Measurements from ENCODE around the gene C14orf119.
"Not testable (repeated sequence)": the region's sequence is repeated elsewhere in the genome, so short reads cannot be mapped to it uniquely, and the experiment has no call there.

The C14orf119 gene

GRCh38 chr14:23107620-23108019 is 12.3 kb downstream of the C14orf119 start:
- H3K27me3 ChIP-seq (ENCODE audit: control insufficient read depth, insufficient read depth, low read length) = peaks cover 27% of the 10 kb centered on the region
- peaks cover 14% of the 10 kb centered on the region for H3K4me1 ChIP-seq (ENCODE audit: control insufficient read depth, insufficient read depth, low read length)
- H3K9me3 ChIP-seq (ENCODE audit: control insufficient read depth, insufficient read depth, low read length); H3K36me3 ChIP-seq (ENCODE audit: control insufficient read depth, insufficient read depth, low read length); H3K9ac ChIP-seq (ENCODE audit: low read depth, low read length); H3K4me3 ChIP-seq (ENCODE audit: low read depth, low read length): not testable (repeated sequence)

- peaks cover 29% of the 10 kb centered on the region for H3K27me3 ChIP-seq (ENCODE audit: control insufficient read depth, insufficient read depth, low read length)
- H3K36me3 ChIP-seq (ENCODE audit: control insufficient read depth, insufficient read depth, low read length) = not testable (repeated sequence)
These were observed 12.9 kb downstream of the C14orf119 start for GRCh38 chr14:23108169-23108568.

GRCh38 chr14:23109769-23110168 is 14.5 kb downstream of the C14orf119 start:
- Histone ChIP-seq H3K27me3 (ENCODE audit: control insufficient read depth, insufficient read depth, low read length) (peaks cover 24% of the 10 kb centered on the region), H3K9me3 (ENCODE audit: control insufficient read depth, insufficient read depth, low read length) (no peaks in the 10 kb centered on the region), H3K9ac (ENCODE audit: low read depth, low read length) (no peak overlapping the region), H3K4me1 (ENCODE audit: control insufficient read depth, insufficient read depth, low read length) (peaks cover 18% of the 10 kb centered on the region), H3K36me3 (ENCODE audit: control insufficient read depth, insufficient read depth, low read length) (no peaks in the 10 kb centered on the region), H3K4me3 (ENCODE audit: low read depth, low read length) (no peak overlapping the region)

More at GRCh38 chr14:23108169-23108568, 12.9 kb downstream of the C14orf119 start:
- H3K4me1 ChIP-seq (ENCODE audit: control insufficient read depth, insufficient read depth, low read length) = peaks cover 14% of the 10 kb centered on the region
- not testable (repeated sequence) for H3K4me3 ChIP-seq (ENCODE audit: low read depth, low read length); H3K9me3 ChIP-seq (ENCODE audit: control insufficient read depth, insufficient read depth, low read length); H3K9ac ChIP-seq (ENCODE audit: low read depth, low read length)

GRCh38 chr14:23110579-23111365 is 15.5 kb downstream of the C14orf119 start:
- no peaks in the 10 kb centered on the region for H3K36me3 ChIP-seq (ENCODE audit: control insufficient read depth, insufficient read depth, low read length)

GRCh38 chr14:23112359-23113178 is 17.3 kb downstream of the C14orf119 start:
- Histone ChIP-seq H3K4me3 (ENCODE audit: low read depth, low read length) (no peak overlapping the region), H3K4me1 (ENCODE audit: control insufficient read depth, insufficient read depth, low read length) (peaks cover 12% of the 10 kb centered on the region), H3K27me3 (ENCODE audit: control insufficient read depth, insufficient read depth, low read length) (peaks cover 27% of the 10 kb centered on the region), H3K9me3 (ENCODE audit: control insufficient read depth, insufficient read depth, low read length) (no peaks in the 10 kb centered on the region), H3K9ac (ENCODE audit: low read depth, low read length) (no peak overlapping the region), H3K36me3 (ENCODE audit: control insufficient read depth, insufficient read depth, low read length) (no peaks in the 10 kb centered on the region)

More at GRCh38 chr14:23110579-23111365, 15.5 kb downstream of the C14orf119 start:
- Histone ChIP-seq H3K9me3 (ENCODE audit: control insufficient read depth, insufficient read depth, low read length) (no peaks in the 10 kb centered on the region), H3K27me3 (ENCODE audit: control insufficient read depth, insufficient read depth, low read length) (peaks cover 27% of the 10 kb centered on the region), H3K9ac (ENCODE audit: low read depth, low read length) (no peak overlapping the region), H3K4me3 (ENCODE audit: low read depth, low read length) (no peak overlapping the region), H3K4me1 (ENCODE audit: control insufficient read depth, insufficient read depth, low read length) (peaks cover 12% of the 10 kb centered on the region)

GRCh38 chr14:23113431-23114119 is 18.3 kb downstream of the C14orf119 start:
- no peak overlapping the region for H3K4me3 ChIP-seq (ENCODE audit: low read depth, low read length)
- peaks cover 12% of the 10 kb centered on the region for H3K4me1 ChIP-seq (ENCODE audit: control insufficient read depth, insufficient read depth, low read length)
- peaks cover 27% of the 10 kb centered on the region for H3K27me3 ChIP-seq (ENCODE audit: control insufficient read depth, insufficient read depth, low read length)
- no peaks in the 10 kb centered on the region for H3K9me3 ChIP-seq (ENCODE audit: control insufficient read depth, insufficient read depth, low read length)
- no peak overlapping the region for H3K9ac ChIP-seq (ENCODE audit: low read depth, low read length)
- no peaks in the 10 kb centered on the region for H3K36me3 ChIP-seq (ENCODE audit: control insufficient read depth, insufficient read depth, low read length)

GRCh38 chr14:23114120-23114458 is 18.8 kb downstream of the C14orf119 start:
- H3K9me3 ChIP-seq (ENCODE audit: control insufficient read depth, insufficient read depth, low read length) = no peaks in the 10 kb centered on the region
- no peak overlapping the region for H3K4me3 ChIP-seq (ENCODE audit: low read depth, low read length)
- H3K9ac ChIP-seq (ENCODE audit: low read depth, low read length) = no peak overlapping the region
- no peaks in the 10 kb centered on the region for H3K36me3 ChIP-seq (ENCODE audit: control insufficient read depth, insufficient read depth, low read length)
- peaks cover 27% of the 10 kb centered on the region for H3K27me3 ChIP-seq (ENCODE audit: control insufficient read depth, insufficient read depth, low read length)
- peaks cover 12% of the 10 kb centered on the region for H3K4me1 ChIP-seq (ENCODE audit: control insufficient read depth, insufficient read depth, low read length)

GRCh38 chr14:23114669-23115038 is 19.3 kb downstream of the C14orf119 start:
- Histone ChIP-seq H3K36me3 (ENCODE audit: control insufficient read depth, insufficient read depth, low read length) (no peaks in the 10 kb centered on the region), H3K9me3 (ENCODE audit: control insufficient read depth, insufficient read depth, low read length) (no peaks in the 10 kb centered on the region), H3K4me3 (ENCODE audit: low read depth, low read length) (no peak overlapping the region), H3K9ac (ENCODE audit: low read depth, low read length) (no peak overlapping the region), H3K27me3 (ENCODE audit: control insufficient read depth, insufficient read depth, low read length) (peaks cover 27% of the 10 kb centered on the region), H3K4me1 (ENCODE audit: control insufficient read depth, insufficient read depth, low read length) (peaks cover 12% of the 10 kb centered on the region)

GRCh38 chr14:23115039-23115731 is 19.9 kb downstream of the C14orf119 start:
- H3K4me1 ChIP-seq (ENCODE audit: control insufficient read depth, insufficient read depth, low read length) = peaks cover 17% of the 10 kb centered on the region
- no peak overlapping the region for H3K9ac ChIP-seq (ENCODE audit: low read depth, low read length)
- H3K9me3 ChIP-seq (ENCODE audit: control insufficient read depth, insufficient read depth, low read length) = no peaks in the 10 kb centered on the region
- H3K4me3 ChIP-seq (ENCODE audit: low read depth, low read length) = no peak overlapping the region
- peaks cover 24% of the 10 kb centered on the region for H3K27me3 ChIP-seq (ENCODE audit: control insufficient read depth, insufficient read depth, low read length)
- H3K36me3 ChIP-seq (ENCODE audit: control insufficient read depth, insufficient read depth, low read length) = no peaks in the 10 kb centered on the region

GRCh38 chr14:23115918-23116317 is 20.6 kb downstream of the C14orf119 start:
- Histone ChIP-seq H3K36me3 (ENCODE audit: control insufficient read depth, insufficient read depth, low read length) (no peaks in the 10 kb centered on the region), H3K9ac (ENCODE audit: low read depth, low read length) (no peak overlapping the region), H3K27me3 (ENCODE audit: control insufficient read depth, insufficient read depth, low read length) (peaks cover 19% of the 10 kb centered on the region), H3K4me3 (ENCODE audit: low read depth, low read length) (no peak overlapping the region), H3K4me1 (ENCODE audit: control insufficient read depth, insufficient read depth, low read length) (peaks cover 21% of the 10 kb centered on the region), H3K9me3 (ENCODE audit: control insufficient read depth, insufficient read depth, low read length) (no peaks in the 10 kb centered on the region)

- Histone ChIP-seq H3K27me3 (ENCODE audit: control insufficient read depth, insufficient read depth, low read length) (peaks cover 8% of the 10 kb centered on the region), H3K4me3 (ENCODE audit: low read depth, low read length) (no peak overlapping the region), H3K9ac (ENCODE audit: low read depth, low read length) (no peak overlapping the region), H3K4me1 (ENCODE audit: control insufficient read depth, insufficient read depth, low read length) (peaks cover 29% of the 10 kb centered on the region), H3K36me3 (ENCODE audit: control insufficient read depth, insufficient read depth, low read length) (no peaks in the 10 kb centered on the region), H3K9me3 (ENCODE audit: control insufficient read depth, insufficient read depth, low read length) (no peaks in the 10 kb centered on the region)
These were observed 22.2 kb downstream of the C14orf119 start for GRCh38 chr14:23117371-23118020.
